Measurements from ENCODE around the gene PSMD11.

PSMD11 gene

GRCh38 chr17:32467949-32468348 lies 23.6 kb downstream of the PSMD11 start:
- no peak for DNase-seq

GRCh38 chr17:32470405-32471167 lies 26.3 kb downstream of the PSMD11 start:
- no peak for DNase-seq

DNA sequence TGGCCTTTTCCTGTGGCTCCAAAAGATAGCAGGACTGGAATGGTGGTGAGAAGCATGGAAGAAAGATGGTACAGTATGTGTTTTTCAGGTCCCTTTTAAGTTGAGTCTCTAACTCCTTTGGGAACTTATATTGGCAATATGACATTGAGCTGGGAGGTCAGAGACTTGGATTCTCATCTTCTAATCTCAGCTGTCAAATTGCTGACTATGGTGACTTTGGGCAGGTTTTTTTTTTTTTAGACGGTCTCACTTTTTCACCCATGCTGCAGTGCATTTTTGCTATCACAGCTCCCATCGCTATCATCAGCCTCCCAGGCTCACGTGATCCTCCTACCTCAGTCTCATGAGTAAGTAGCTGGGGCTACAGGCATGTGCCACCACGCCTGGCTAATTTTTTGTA lies 27.3 kb downstream of the PSMD11 start:
- no peak for DNase-seq

DNA sequence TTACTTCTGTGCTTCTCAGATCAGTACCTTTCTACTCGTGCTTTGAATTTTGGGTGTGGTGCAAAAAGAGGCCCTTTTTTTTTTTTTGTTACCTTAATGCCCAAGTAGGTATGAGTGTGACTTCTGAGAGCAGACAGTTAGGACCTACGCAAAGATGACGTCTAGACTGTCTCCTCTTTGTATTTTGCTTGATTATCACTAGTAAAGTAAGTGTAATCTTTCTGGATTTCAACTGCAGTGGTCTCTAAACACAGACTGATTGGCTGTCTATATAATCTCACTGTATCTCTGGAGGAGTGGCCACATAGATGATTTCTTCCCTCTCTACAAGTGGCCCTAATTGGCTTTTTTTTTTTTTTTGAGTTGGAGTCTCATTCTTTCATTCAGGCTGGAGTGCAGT lies 30.9 kb downstream of the PSMD11 start:
- no peak for DNase-seq

DNA sequence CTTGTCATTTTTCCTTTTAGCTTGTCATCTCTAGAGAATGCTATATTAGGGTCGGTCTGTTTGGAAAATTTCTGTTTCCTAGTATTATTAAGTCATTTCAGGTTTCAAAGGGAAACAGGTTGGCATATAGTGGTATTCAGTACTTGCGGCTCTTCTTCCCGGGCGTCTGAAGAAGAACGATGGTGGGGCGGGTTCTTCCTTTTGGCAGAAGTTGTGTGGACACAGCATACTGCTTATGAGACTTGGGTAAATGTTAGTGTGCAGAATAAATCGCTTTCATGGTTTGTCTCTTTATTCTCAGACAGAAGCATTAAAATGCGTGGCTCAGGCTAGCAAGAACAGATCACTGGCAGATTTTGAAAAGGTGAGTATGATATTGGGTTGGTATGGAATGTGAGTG lies 32.9 kb downstream of the PSMD11 start:
- no peak for DNase-seq

- no peak for DNase-seq
These were observed 34.8 kb downstream of the PSMD11 start for GRCh38 chr17:32479074-32479617.

- DNase-seq: no peak
These were observed 36.9 kb downstream of the PSMD11 start for GRCh38 chr17:32481193-32481592.

DNA sequence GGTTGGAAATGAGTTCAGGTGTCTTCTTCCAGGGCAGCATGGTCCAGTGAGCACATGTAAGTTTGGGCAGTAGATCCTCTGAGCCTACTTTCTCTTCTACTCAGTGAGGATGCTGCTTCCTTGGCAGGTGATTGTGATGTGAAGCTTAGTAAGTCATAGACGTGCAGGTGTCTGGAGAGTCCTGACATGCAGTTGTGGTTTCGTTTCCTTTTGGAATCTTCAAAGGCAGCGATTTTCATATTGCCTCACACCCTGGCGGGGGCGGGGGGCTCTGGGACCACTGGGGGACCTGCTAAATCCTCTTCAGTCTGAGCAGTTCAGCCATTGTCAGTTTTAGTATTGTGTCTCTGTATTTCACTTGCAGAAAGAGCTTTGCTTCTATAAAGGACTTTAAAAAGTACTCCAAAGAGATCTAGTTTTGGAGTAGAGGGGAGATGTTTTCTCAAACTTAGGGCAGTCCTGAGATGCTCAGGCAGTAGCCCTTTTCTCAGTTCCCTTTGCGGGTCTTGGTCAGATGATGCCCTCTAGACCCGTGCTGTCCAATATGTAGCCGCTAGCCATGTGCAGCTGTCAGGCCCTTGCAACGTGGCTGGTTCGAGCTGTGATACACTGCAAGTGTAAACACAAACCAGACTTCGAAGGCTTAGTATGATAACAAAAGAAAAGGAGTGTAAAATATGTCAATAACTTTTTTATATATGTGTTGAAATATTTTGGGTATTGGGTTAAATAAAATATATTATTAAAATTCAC lies 38.4 kb downstream of the PSMD11 start:
- no peak for DNase-seq

- peak; percentile 31 for DNase-seq
These were observed 39.2 kb downstream of the PSMD11 start for GRCh38 chr17:32483451-32484019.

GRCh38 chr17:32484041-32484461 lies 39.7 kb downstream of the PSMD11 start:
- no peak for DNase-seq

DNA sequence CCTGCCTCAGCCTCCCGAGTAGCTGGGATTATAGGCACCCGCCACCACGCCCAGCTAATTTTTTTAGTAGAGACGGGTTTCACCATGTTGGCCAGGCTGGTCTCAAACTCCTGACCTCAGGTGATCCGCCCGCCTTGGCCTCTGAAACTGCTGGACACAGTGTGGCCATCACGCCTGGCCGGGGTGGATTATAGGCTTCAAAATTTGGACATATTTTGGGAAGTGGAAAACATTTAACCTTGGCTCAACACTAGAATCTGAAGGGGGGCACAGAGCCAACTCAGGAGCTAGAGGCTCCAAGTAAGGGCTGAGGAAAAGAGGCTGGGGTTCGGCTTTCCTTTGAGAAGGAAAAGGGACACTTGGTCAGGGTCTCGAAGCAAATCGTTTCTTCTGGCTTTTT lies 40.3 kb downstream of the PSMD11 start:
- DNase-seq: no peak

- no peak for DNase-seq
These were observed 41.2 kb downstream of the PSMD11 start for GRCh38 chr17:32485261-32486110.

- DNase-seq: peak; percentile 65
These were observed 41.9 kb downstream of the PSMD11 start for GRCh38 chr17:32486111-32486700.

DNA sequence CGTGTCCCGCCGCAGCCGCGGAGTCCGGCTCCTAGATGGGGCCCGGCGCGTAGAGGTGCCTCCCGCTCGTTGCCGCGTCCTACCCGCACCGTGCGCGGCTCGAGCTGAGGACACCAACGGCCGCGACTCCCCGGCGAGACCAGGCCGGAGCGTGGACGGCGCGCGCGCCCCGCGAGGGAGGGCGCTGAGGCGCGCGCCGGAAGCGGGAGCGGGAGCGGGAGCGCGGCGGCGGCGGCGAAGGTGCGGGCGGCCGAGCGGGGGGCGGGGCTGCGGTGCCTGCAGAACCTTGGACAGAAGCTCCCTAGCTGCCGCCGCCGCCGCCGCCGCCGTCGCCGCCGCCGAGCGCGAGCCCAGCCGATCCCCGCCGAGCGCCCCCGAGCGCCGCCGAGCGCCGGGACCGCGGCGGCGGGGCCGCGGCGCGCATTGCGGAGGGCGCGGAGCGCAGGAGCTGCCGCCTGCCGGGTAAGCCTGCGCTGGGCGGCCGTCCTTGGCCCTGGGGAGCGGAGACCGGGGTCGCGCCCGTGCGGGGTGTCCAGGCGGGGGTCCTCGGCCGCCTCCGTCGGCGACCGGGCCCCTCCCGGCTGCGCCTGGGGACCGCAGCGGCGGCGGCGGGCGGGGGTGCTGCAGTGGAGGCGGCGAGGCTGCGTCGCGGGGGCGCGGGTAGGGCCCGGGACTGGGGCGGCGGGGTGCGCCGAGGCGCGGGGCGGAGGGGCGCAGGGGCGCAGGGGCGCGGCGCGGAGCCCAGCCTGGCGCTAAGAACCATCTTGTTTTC lies 42.6 kb downstream of the PSMD11 start, which contains the start of gene CDK5R1:
TSS of gene CDK5R1 (plus strand) at position 293 of the 772 bp plus-strand sequence. CDS start 628 bp downstream, outside the sequence.
- DNase-seq: peak; percentile 65

- no peak for DNase-seq
These were observed 43.3 kb downstream of the PSMD11 start for GRCh38 chr17:32487473-32488176.

GRCh38 chr17:32488177-32488542 lies 43.9 kb downstream of the PSMD11 start:
- DNase-seq: no peak

GRCh38 chr17:32488604-32489180 lies 44.4 kb downstream of the PSMD11 start:
- no peak for DNase-seq

DNA sequence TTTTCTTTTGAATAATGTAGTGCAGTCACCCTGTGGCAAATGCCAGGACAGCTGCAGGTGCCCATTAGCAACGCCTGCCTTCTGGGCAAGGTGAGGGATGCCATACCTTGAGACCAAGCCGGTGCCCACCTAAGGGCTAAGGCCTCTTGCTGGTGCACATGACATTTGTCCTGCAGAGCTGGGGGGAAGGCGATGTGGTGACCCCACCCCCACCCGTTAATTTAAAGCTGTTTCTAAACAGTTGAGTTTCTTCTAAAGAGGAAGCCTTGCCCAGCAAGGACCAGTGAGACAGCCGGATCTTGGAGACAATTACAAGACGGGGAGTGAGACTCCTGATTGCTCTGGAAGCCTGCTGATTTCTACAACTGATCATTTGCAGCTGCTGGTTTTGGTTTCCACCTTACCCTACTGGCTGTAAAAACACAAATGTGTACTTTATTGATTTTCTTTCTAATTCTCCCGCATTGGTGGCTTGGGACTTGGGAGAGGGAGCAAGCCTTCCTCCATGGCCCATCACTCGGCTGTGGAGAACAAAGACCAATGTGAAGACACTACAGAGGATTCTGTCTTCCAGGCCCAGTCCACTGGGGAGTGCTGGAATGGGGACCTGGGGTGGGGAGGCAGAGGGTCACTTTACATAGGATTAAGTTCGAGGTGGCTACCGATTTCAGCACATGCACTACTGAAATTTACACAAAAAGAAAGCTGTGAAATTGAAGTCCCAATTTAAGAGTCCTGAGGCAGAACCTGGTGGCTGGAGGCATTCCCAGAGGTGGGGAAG lies 45.2 kb downstream of the PSMD11 start:
- no peak for DNase-seq

DNA sequence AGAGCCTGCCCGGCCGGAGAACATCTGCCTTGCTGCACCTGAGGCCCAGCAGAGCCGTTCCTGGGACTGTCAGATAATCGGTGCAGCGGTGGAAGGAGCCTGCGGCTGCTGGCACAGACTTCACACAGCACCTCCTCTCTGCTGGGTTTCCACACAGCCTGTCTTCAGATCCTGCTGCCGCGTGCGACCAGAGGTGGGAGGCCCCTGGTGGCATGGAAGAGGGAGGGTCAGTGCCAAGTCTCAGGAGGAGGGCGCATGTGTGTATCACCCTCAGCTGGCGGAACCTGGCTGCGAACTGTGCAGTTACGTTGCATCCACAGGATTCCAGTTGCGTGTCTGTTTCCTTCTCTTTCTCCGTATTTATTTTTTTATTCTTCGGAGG lies 45.8 kb downstream of the PSMD11 start:
- no peak for DNase-seq
